AG04449 (cell line): ENCODE results near the gene CNOT4.
"Not testable (repeated sequence)": the region's sequence is repeated elsewhere in the genome, so short reads cannot be mapped to it uniquely, and the experiment has no call there.

Source experiments
- CTCF ChIA-PET: fragments of 350-600 bp; formaldehyde crosslinking; extraction: SDS; loops from one replicate; lab custom pipeline; 2021; ENCODE audit warnings: antibody characterized with exemption; lab: Yijun Ruan, JAX
- POLR2A ChIA-PET: fragments of 400-600, 350-600 bp; formaldehyde crosslinking; extraction: SDS; loops from one replicate; lab custom pipeline; 2020; ENCODE audit warnings: antibody characterized with exemption, inconsistent platforms; lab: Yijun Ruan, JAX
- DNase-seq: peaks from one replicate; pipeline ENCODE4 v3.0.0-alpha.2; 2010; ENCODE audit warnings: low read depth, low spot score
- H3K4me3 ChIP-seq: 2 replicates; pipeline ENCODE4 v1.5.1; 2011; ENCODE audit warnings: low read depth, mild to moderate bottlenecking, control low read depth, low read length
- TF ChIP-seq, protein P1 (sequence below): IDR thresholded peaks from one replicate; pipeline ENCODE4 v1.5.1; 2011; ENCODE audit warnings: mild to moderate bottlenecking, moderate library complexity, low read length, control low read depth, inconsistent platforms; ENCODE audit not compliant: insufficient read depth; ENCODE audit errors: missing control alignments

CNOT4 gene

DNA sequence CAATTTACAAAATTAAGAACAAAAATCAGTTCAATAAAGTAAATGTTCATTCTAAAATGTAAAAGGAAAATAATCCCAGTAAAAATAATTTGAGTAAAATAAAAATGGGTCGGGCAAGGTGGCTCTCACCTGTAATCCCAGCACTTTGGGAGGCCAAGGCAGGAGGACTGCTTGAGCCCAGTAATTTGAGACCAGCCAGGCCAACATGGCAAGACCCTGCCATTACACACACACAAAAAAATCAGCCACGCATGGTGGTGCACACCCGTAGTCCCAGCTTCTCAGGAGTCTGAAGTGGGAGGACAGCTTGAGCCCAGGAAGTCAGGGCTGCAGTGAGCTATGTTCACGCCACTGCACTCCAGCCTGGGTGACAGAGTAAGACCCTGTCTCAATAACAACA lies 34.4 kb downstream of the CNOT4 start:
- DNase-seq: no peak
- H3K4me3 ChIP-seq: no peak overlapping the region
- CTCF ChIA-PET: interaction anchor here (0.7 to 0.9 kb wide), 2 partner anchors 9 to 52 kb away, joined by 3 read pairs; no protein-coding TSS in a partner anchor
- TF ChIP-seq, protein P1, sequence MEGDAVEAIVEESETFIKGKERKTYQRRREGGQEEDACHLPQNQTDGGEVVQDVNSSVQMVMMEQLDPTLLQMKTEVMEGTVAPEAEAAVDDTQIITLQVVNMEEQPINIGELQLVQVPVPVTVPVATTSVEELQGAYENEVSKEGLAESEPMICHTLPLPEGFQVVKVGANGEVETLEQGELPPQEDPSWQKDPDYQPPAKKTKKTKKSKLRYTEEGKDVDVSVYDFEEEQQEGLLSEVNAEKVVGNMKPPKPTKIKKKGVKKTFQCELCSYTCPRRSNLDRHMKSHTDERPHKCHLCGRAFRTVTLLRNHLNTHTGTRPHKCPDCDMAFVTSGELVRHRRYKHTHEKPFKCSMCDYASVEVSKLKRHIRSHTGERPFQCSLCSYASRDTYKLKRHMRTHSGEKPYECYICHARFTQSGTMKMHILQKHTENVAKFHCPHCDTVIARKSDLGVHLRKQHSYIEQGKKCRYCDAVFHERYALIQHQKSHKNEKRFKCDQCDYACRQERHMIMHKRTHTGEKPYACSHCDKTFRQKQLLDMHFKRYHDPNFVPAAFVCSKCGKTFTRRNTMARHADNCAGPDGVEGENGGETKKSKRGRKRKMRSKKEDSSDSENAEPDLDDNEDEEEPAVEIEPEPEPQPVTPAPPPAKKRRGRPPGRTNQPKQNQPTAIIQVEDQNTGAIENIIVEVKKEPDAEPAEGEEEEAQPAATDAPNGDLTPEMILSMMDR: no peak
- POLR2A ChIA-PET: no interaction called here

DNA sequence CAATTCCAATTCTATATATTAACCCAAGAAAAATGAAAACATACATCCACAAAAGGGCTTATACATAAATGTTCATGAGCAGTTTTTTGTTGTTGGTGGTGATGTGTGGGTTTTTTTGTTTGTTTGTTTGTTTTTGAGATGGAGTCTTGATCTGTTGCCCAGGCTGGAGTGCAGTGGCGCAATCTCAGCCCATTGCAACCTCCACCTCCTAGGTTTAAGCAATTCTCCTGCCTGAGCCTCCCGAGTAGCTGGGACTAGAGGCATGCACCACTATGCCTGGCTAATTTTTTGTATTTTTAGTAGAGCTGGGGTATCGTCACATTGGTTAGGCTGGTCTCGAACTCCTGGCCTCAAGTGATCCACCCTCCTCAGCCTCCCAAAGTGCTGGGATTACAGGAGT lies 40.2 kb downstream of the CNOT4 start:
- POLR2A ChIA-PET: not testable (repeated sequence)

GRCh38 chr7:135467207-135467711 lies 42.6 kb downstream of the CNOT4 start:
- POLR2A ChIA-PET: no interaction called here
- no peak overlapping the region for H3K4me3 ChIP-seq
- CTCF ChIA-PET: no interaction called here
- no peak for DNase-seq
- TF ChIP-seq, protein P1: no peak

More for the DNA sequence above, 40.2 kb downstream of the CNOT4 start:
- CTCF ChIA-PET, H3K4me3 ChIP-seq, DNase-seq: not testable (repeated sequence)

DNA sequence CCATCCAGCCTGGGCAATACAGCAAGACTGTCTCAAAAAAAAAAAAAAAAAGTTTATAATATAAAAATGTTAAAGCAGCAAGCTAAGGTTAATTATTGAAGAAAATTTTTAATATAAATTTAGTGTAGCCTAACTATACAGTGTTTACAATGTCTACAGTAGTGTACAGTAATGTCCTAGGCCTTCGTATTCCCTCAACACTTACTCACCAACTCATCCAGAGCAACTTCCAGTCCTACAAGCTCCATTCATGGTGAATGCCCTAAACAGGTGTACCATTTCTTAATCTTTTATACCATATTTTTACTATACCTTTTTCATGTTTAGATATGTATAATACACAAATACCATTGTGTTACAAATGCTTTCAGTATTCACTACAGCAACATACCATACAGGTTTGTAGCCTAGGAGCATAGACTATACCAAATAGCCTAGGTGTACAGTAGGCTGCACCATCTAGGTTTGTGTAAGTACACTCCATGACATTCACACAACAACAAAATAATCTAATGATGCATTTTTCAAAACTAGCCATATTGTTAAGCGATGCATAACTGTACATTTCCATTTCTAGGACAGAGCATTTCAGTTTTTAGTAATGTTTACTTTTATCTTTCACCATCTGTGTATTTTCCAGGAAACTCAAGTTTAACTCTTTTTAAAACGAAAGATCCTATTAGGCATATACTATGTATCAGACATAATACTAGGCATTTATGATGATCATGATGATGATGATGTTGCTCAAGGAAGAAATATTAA lies 43.3 kb downstream of the CNOT4 start:
- POLR2A ChIA-PET: no interaction called here
- DNase-seq: no peak
- CTCF ChIA-PET: interaction anchor here (0.9 to 1.2 kb wide), 2 partner anchors 9 to 186 kb away, joined by 3 to 4 read pairs; no protein-coding TSS in a partner anchor
- TF ChIP-seq, protein P1: no peak
- H3K4me3 ChIP-seq: no peak overlapping the region

DNA sequence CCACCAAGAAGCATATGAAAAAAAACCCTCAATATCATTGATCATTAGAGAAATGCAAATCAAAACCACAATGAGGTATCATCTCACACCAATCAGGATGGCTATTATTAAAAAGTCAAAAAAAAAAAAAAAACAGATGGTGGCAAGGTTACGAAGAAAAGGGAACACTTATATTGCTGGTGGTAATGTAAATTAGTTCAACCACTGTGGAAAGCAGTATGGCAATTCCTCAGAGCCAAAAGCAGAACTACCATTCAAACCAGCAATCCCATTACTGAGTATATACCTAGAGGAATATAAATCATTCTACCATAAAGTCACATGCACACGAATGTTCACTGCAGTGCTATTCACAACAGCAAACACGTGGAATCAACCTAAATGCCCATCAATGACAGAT lies 46.0 kb downstream of the CNOT4 start:
- no peak overlapping the region for H3K4me3 ChIP-seq
- ChIA-PET POLR2A (no interaction called here), CTCF (no interaction called here)
- TF ChIP-seq, protein P1: no peak
- DNase-seq: no peak

- no peak overlapping the region for H3K4me3 ChIP-seq
- POLR2A ChIA-PET: no interaction called here
- CTCF ChIA-PET: interaction anchor here (0.9 kb wide), 2 partner anchors 179 to 186 kb away, joined by 3 read pairs; no protein-coding TSS in a partner anchor
- no peak for DNase-seq
- TF ChIP-seq, protein P1: no peak
These were observed 49.8 kb downstream of the CNOT4 start for GRCh38 chr7:135459951-135460567.
